Measurements from ENCODE around the gene PIM1. TPM values are rescaled to one million over a fixed set of nuclear protein-coding genes. Genes with fewer than 3 reads are reported as not detected.
A peak's percentile ranks its signal among the peaks of the same experiment; 100 is the strongest.

Gene PIM1
- total and polyA plus RNA-seq, 9 of the 15 experiments (the other 6 are each of a cell fraction or from before 2014, with no cell fraction given) = 19.0 to 789 (median 212) TPM

DNA sequence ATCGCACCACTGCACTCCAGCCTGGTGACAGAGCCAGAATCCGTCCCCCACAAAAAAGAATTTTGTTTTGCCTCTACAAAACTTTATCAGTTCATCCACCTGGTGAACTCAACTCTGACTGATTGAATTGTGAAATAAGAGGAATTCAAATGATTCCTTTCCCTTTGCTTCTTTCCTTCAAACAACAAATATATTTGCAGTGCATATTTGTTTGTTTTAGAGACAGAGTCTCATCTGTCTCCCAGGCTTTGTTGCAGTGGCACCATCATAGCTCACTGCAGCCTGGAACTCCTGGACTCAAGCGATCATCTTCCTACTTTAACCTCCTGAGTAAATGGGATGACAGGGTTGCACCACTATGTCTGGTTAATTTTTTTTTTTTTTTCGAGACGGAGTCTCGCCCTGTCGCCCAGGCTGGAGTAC is 23.2 kb upstream of the PIM1 start (continued):
- TF ChIP-seq REST (IDR thresholded peaks at IDR 0.05; ENCODE audit: borderline replicate concordance) (no peak), REST (CRISPR knock-in tag; IDR thresholded peaks at IDR 0.05; ENCODE audit: low read depth) (no peak), HDGF (IDR thresholded peaks at IDR 0.05) (no peak), PTTG1 (tag; IDR thresholded peaks at IDR 0.05; ENCODE audit: low read depth) (no peak), BRCA1 (IDR thresholded peaks at IDR 0.05) (no peak), BRCA1 (CRISPR knock-in tag; IDR thresholded peaks at IDR 0.05) (no peak), PRDM10 (IDR thresholded peaks at IDR 0.05; ENCODE audit: partially characterized antibody) (peak; percentile 11), SP1 (CRISPR knock-in tag; IDR thresholded peaks at IDR 0.05) (no peak), MTA2 (IDR thresholded peaks at IDR 0.05; ENCODE audit: low read depth) (no peak), TARDBP (IDR thresholded peaks at IDR 0.05) (no peak), CEBPB (tag; IDR thresholded peaks at IDR 0.05) (peak; percentile 72), RNF2 (IDR thresholded peaks at IDR 0.05) (no peak), EWSR1 (IDR thresholded peaks at IDR 0.05; ENCODE audit: borderline replicate concordance, low read depth, partially characterized antibody) (no peak), SNIP1 (IDR thresholded peaks at IDR 0.05; ENCODE audit: low read depth) (no peak), ARID2 (IDR thresholded peaks at IDR 0.05) (no peak), ZNF41 (CRISPR knock-in tag; conservative IDR thresholded peaks at IDR 0.05) (no peak), PHF21A (IDR thresholded peaks at IDR 0.05; ENCODE audit: borderline replicate concordance, low read depth) (no peak), PRMT5 (CRISPR knock-in tag; IDR thresholded peaks at IDR 0.05) (no peak), KDM2B (CRISPR knock-in tag; IDR thresholded peaks at IDR 0.05) (no peak), TAF9B (IDR thresholded peaks at IDR 0.05; ENCODE audit: partially characterized antibody) (no peak), ESRRA (IDR thresholded peaks at IDR 0.05; ENCODE audit: borderline replicate concordance, low read depth) (no peak), RAD51 (IDR thresholded peaks at IDR 0.05; ENCODE audit: borderline replicate concordance, low read depth) (no peak)
